SH-SY5Y (cell line): Measurements from ENCODE around the gene PCDHGB6.

ENCODE experiments used
- GATA2 ChIP-seq: IDR thresholded peaks from 2 replicates; pipeline ENCODE4 v1.6.1; 2011; ENCODE audit warnings: mild to moderate bottlenecking, low read depth, low read length
- GATA3 ChIP-seq: IDR thresholded peaks from 2 replicates; pipeline ENCODE4 v1.6.1; 2011; ENCODE audit warnings: low read depth, mild to moderate bottlenecking, low read length, moderate library complexity

DNA sequence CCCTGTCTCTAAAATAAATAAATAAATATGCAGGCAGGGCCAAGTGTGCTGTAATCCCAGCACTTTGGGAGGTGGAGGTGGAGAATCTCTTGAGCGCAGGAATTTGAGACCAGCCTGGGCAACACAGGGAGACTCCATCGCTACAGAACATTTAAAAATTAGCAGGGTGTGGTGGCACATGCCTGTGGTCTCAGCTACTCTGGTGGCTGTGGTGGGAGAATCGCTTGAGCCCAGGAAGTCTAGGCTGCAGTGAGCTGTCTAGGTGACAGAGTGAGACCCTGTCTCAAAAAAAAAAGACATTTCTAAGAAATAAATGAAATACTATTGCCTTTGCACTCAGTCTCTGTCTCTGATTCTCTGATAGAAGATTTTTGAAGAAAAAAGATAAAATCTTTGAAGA is 3.8 kb downstream of the PCDHGB6 start:
- TF ChIP-seq GATA3 = no peak
- no peak for TF ChIP-seq GATA2
